ENCODE results near the gene CAMK2A. TPM values are rescaled to one million over a fixed set of nuclear protein-coding genes. Genes with fewer than 3 reads are reported as not detected.
A peak's percentile ranks its signal among the peaks of the same experiment; 100 is the strongest.

CAMK2A gene
- total and polyA plus RNA-seq, 2 donors (not counting 1 experiment from before 2014, with no cell fraction given), result 2.1 to 3.1 TPM

- no peaks in the 10 kb centered on the region for H3K9me3 ChIP-seq (ENCODE audit: control insufficient read depth, insufficient read depth, low read depth, low read length)
- peaks cover 11% of the 10 kb centered on the region for H3K4me1 ChIP-seq (ENCODE audit: control insufficient read depth, extremely low read depth, insufficient read depth, low read length)
- H2AFZ ChIP-seq (ENCODE audit: low read length), result no peak overlapping the region
- no peak overlapping the region for H3K4me3 ChIP-seq (replicated peaks in 1 of 4; ENCODE audit: control extremely low read depth in 1 of 4, insufficient read depth in 1 of 4, low read depth in 3 of 4, low read length in 4 of 4)
- DNase-seq (ENCODE audit: low read depth in 2 of 2), result peak in 1 of 2 donors; percentile 7
- TF ChIP-seq CTCF (conservative IDR thresholded peaks at IDR 0.05 in 1 of 2, IDR thresholded peaks at IDR 0.05 in 1 of 2; ENCODE audit: low read depth in 1 of 2, low read length in 2 of 2), result no peak
- no peak for TF ChIP-seq EZH2 (IDR thresholded peaks at IDR 0.05; ENCODE audit: low read length, missing control alignments)
- H3K27ac ChIP-seq (ENCODE audit: insufficient read depth, low read length), result no peak overlapping the region
- H3K4me2 ChIP-seq (ENCODE audit: extremely low read depth, insufficient read depth, low read length), result no peak overlapping the region
- no peaks in the 10 kb centered on the region for H3K79me2 ChIP-seq (ENCODE audit: control insufficient read depth, insufficient read depth, low read length)
- no peaks in the 10 kb centered on the region for H3K27me3 ChIP-seq (ENCODE audit: control insufficient read depth, insufficient read depth, low read length)
- H4K20me1 ChIP-seq (ENCODE audit: control insufficient read depth, extremely low read depth, insufficient read depth, low read length), result no peaks in the 10 kb centered on the region
- H3K36me3 ChIP-seq (ENCODE audit: control insufficient read depth, insufficient read depth, low read length), result no peaks in the 10 kb centered on the region
- H3K9ac ChIP-seq (ENCODE audit: insufficient read depth, low read length), result no peak overlapping the region
Measured at GRCh38 chr5:150206098-150206778, 83.3 kb downstream of the CAMK2A start.

GRCh38 chr5:150204590-150204960 is 85.0 kb downstream of the CAMK2A start:
- Histone ChIP-seq H3K9me3 (ENCODE audit: control insufficient read depth, insufficient read depth, low read depth, low read length) (no peaks in the 10 kb centered on the region), H3K4me2 (ENCODE audit: extremely low read depth, insufficient read depth, low read length) (no peak overlapping the region), H3K79me2 (ENCODE audit: control insufficient read depth, insufficient read depth, low read length) (no peaks in the 10 kb centered on the region), H3K27me3 (ENCODE audit: control insufficient read depth, insufficient read depth, low read length) (peaks cover 2% of the 10 kb centered on the region), H3K4me1 (ENCODE audit: control insufficient read depth, extremely low read depth, insufficient read depth, low read length) (peaks cover 8% of the 10 kb centered on the region), H2AFZ (ENCODE audit: low read length) (no peak overlapping the region), H3K27ac (ENCODE audit: insufficient read depth, low read length) (no peak overlapping the region), H3K4me3 (replicated peaks in 1 of 4; ENCODE audit: control extremely low read depth in 1 of 4, insufficient read depth in 1 of 4, low read depth in 3 of 4, low read length in 4 of 4) (no peak overlapping the region), H3K36me3 (ENCODE audit: control insufficient read depth, insufficient read depth, low read length) (no peaks in the 10 kb centered on the region), H4K20me1 (ENCODE audit: control insufficient read depth, extremely low read depth, insufficient read depth, low read length) (no peaks in the 10 kb centered on the region), H3K9ac (ENCODE audit: insufficient read depth, low read length) (no peak overlapping the region)
- TF ChIP-seq CTCF (conservative IDR thresholded peaks at IDR 0.05 in 1 of 2, IDR thresholded peaks at IDR 0.05 in 1 of 2; ENCODE audit: low read depth in 1 of 2, low read length in 2 of 2) (no peak), EZH2 (IDR thresholded peaks at IDR 0.05; ENCODE audit: low read length, missing control alignments) (no peak)
- no peak for DNase-seq (ENCODE audit: low read depth in 2 of 2)

- Histone ChIP-seq H3K27me3 (ENCODE audit: control insufficient read depth, insufficient read depth, low read length) (peaks cover 5% of the 10 kb centered on the region), H3K79me2 (ENCODE audit: control insufficient read depth, insufficient read depth, low read length) (no peaks in the 10 kb centered on the region), H3K36me3 (ENCODE audit: control insufficient read depth, insufficient read depth, low read length) (no peaks in the 10 kb centered on the region), H3K4me3 (replicated peaks in 1 of 4; ENCODE audit: control extremely low read depth in 1 of 4, insufficient read depth in 1 of 4, low read depth in 3 of 4, low read length in 4 of 4) (no peak overlapping the region), H3K9me3 (ENCODE audit: control insufficient read depth, insufficient read depth, low read depth, low read length) (no peaks in the 10 kb centered on the region), H3K4me1 (ENCODE audit: control insufficient read depth, extremely low read depth, insufficient read depth, low read length) (peaks cover 6% of the 10 kb centered on the region), H3K27ac (ENCODE audit: insufficient read depth, low read length) (no peak overlapping the region), H4K20me1 (ENCODE audit: control insufficient read depth, extremely low read depth, insufficient read depth, low read length) (no peaks in the 10 kb centered on the region), H3K9ac (ENCODE audit: insufficient read depth, low read length) (no peak overlapping the region), H2AFZ (ENCODE audit: low read length) (no peak overlapping the region), H3K4me2 (ENCODE audit: extremely low read depth, insufficient read depth, low read length) (no peak overlapping the region)
- no peak for DNase-seq (ENCODE audit: low read depth in 2 of 2)
- TF ChIP-seq CTCF (conservative IDR thresholded peaks at IDR 0.05 in 1 of 2, IDR thresholded peaks at IDR 0.05 in 1 of 2; ENCODE audit: low read depth in 1 of 2, low read length in 2 of 2) (no peak), EZH2 (IDR thresholded peaks at IDR 0.05; ENCODE audit: low read length, missing control alignments) (no peak)
Measured at GRCh38 chr5:150203832-150204589, 85.6 kb downstream of the CAMK2A start.

All from fibroblast of lung (primary cell).